Neural progenitor cell (in vitro differentiated cells): ENCODE measurements around the gene ZDHHC17.

Experiments
- CTCF ChIP-seq: fragments of 200-600 bp; sonication (generic); IDR thresholded peaks from 2 replicates; pipeline ENCODE4 v1.5.1; 2017; ENCODE audit warnings: antibody characterized with exemption, mild to moderate bottlenecking
- EZH2phosphoT487 ChIP-seq: fragments of 200-600 bp; sonication (generic); IDR thresholded peaks from 2 replicates; pipeline ENCODE4 v1.6.1; 2017; ENCODE audit warnings: antibody characterized with exemption

GRCh38 chr12:76792828-76793227 lies 28.9 kb downstream of the ZDHHC17 start:
- TF ChIP-seq CTCF (no peak), EZH2phosphoT487 (no peak)
